H9 (cell line): Measurements from ENCODE around the gene RDH14. TPM values are rescaled to one million over a fixed set of nuclear protein-coding genes. Genes with fewer than 3 reads are reported as not detected.

Experiments
- DNase-seq: peaks from one replicate; pipeline ENCODE4 v3.0.0-alpha.2; 2017
- H2AFZ ChIP-seq: one replicate; pipeline ENCODE4 v1.6.1; 2013; ENCODE audit warnings: mild to moderate bottlenecking, low read length, control low read depth, moderate library complexity
- H2AK5ac ChIP-seq: 2 replicates; pipeline ENCODE4 v1.6.1; 2013; ENCODE audit warnings: low read length, control low read depth, mixed read lengths; ENCODE audit not compliant: insufficient read length
- H2BK120ac ChIP-seq: one replicate; pipeline ENCODE4 v1.6.1; 2013; ENCODE audit warnings: low read depth, mild to moderate bottlenecking, low read length, control low read depth, inconsistent platforms; ENCODE audit not compliant: poor library complexity, severe bottlenecking
- H2BK12ac ChIP-seq: 2 replicates; pipeline ENCODE4 v1.6.1; 2013; ENCODE audit warnings: low read length, control low read depth, mixed read lengths, low read depth; ENCODE audit not compliant: insufficient read length
- H2BK15ac ChIP-seq: 2 replicates; pipeline ENCODE4 v1.6.1; 2013; ENCODE audit warnings: low read depth, low read length, control low read depth
- H2BK20ac ChIP-seq: one replicate; pipeline ENCODE4 v1.6.1; 2013; ENCODE audit warnings: low read depth, mild to moderate bottlenecking, low read length, control low read depth, inconsistent platforms; ENCODE audit not compliant: poor library complexity, severe bottlenecking
- H2BK5ac ChIP-seq: 2 replicates; pipeline ENCODE4 v1.6.1; 2013; ENCODE audit warnings: low read length, control low read depth, mixed read lengths; ENCODE audit not compliant: insufficient read length
- H3K14ac ChIP-seq: 2 replicates; pipeline ENCODE4 v1.6.1; 2013; ENCODE audit warnings: low read length, control low read depth; ENCODE audit not compliant: insufficient read depth
- H3K18ac ChIP-seq: 2 replicates; pipeline ENCODE4 v1.6.1; 2013; ENCODE audit warnings: low read depth, mild to moderate bottlenecking, mixed read lengths, low read length, control low read depth; ENCODE audit not compliant: insufficient read length
- H3K23ac ChIP-seq: 2 replicates; pipeline ENCODE4 v1.6.1; 2013; ENCODE audit warnings: low read length, control low read depth, mixed read lengths, low read depth; ENCODE audit not compliant: insufficient read length
- H3K23me2 ChIP-seq: 2 replicates; pipeline ENCODE4 v1.6.1; 2013; ENCODE audit warnings: low read depth, mild to moderate bottlenecking, mixed read lengths, low read length, control low read depth; ENCODE audit not compliant: insufficient read length, poor library complexity, severe bottlenecking
- H3K27ac ChIP-seq: 2 replicates; pipeline ENCODE4 v1.5.1; 2013; ENCODE audit warnings: low read length, control low read depth, mixed read lengths, low read depth; ENCODE audit not compliant: insufficient read length
- H3K27me3 ChIP-seq: 2 replicates; pipeline ENCODE4 v1.6.1; 2013; ENCODE audit warnings: low read length, control low read depth, inconsistent platforms; ENCODE audit not compliant: insufficient read depth
- H3K4ac ChIP-seq: 2 replicates; pipeline ENCODE4 v1.6.1; 2013; ENCODE audit warnings: low read depth, mild to moderate bottlenecking, control low read depth, inconsistent platforms, low read length, moderate library complexity
- H3K4me1 ChIP-seq: 2 replicates; pipeline ENCODE4 v1.6.1; 2013; ENCODE audit warnings: low read length, control low read depth, inconsistent platforms; ENCODE audit not compliant: insufficient read depth
- H3K4me2 ChIP-seq: 2 replicates; pipeline ENCODE4 v1.6.1; 2013; ENCODE audit warnings: low read length, control low read depth, mixed read lengths; ENCODE audit not compliant: insufficient read length, insufficient read depth
- H3K56ac ChIP-seq: 2 replicates; pipeline ENCODE4 v1.6.1; 2013; ENCODE audit warnings: low read depth, mild to moderate bottlenecking, mixed read lengths, low read length, control low read depth; ENCODE audit not compliant: insufficient read length
- H3K79me1 ChIP-seq: 2 replicates; pipeline ENCODE4 v1.6.1; 2013; ENCODE audit warnings: low read depth, mild to moderate bottlenecking, moderate library complexity, low read length, control low read depth, inconsistent platforms; ENCODE audit not compliant: insufficient read depth, poor library complexity, severe bottlenecking
- H3K79me2 ChIP-seq: 2 replicates; pipeline ENCODE4 v1.6.1; 2013; ENCODE audit warnings: low read length, control low read depth, inconsistent platforms; ENCODE audit not compliant: insufficient read depth
- H3K9ac ChIP-seq: 2 replicates; pipeline ENCODE4 v1.6.1; 2013; ENCODE audit warnings: low read length, control low read depth, mixed read lengths; ENCODE audit not compliant: insufficient read length; ENCODE audit errors: extremely low read depth
- H3K9me3 ChIP-seq: one replicate; pipeline ENCODE4 v1.6.1; 2013; ENCODE audit warnings: low read depth, low read length, inconsistent platforms; ENCODE audit not compliant: control insufficient read depth
- H3T11ph ChIP-seq: one replicate; pipeline ENCODE4 v1.6.1; 2013; ENCODE audit warnings: mild to moderate bottlenecking, low read length, control low read depth, inconsistent platforms
- H4K20me1 ChIP-seq: one replicate; pipeline ENCODE4 v1.6.1; 2013; ENCODE audit not compliant: control insufficient read depth, insufficient read length, insufficient read depth
- H4K5ac ChIP-seq: 2 replicates; pipeline ENCODE4 v1.6.1; 2013; ENCODE audit warnings: low read depth, mild to moderate bottlenecking, mixed read lengths, low read length, control low read depth; ENCODE audit not compliant: insufficient read length
- H4K8ac ChIP-seq: replicated peaks from 2 replicates; pipeline ENCODE4 v1.6.1; 2013; ENCODE audit warnings: low read length, control low read depth, mixed read lengths, low read depth; ENCODE audit not compliant: insufficient read length
- H4K91ac ChIP-seq: 2 replicates; pipeline ENCODE4 v1.6.1; 2013; ENCODE audit warnings: low read depth, mild to moderate bottlenecking, moderate library complexity, mixed read lengths, low read length, control low read depth; ENCODE audit not compliant: insufficient read length
- H3K27ac Mint-ChIP-seq, 3 experiments: 2 replicates in 2 of 3; 3 replicates in 1 of 3; pipeline ENCODE4 v1.8.0; 2020 to 2021; ENCODE audit warnings: mixed read lengths in 3 of 3, mild to moderate bottlenecking in 1 of 3, moderate library complexity in 1 of 3
- H3K27me3 Mint-ChIP-seq: 2 replicates; pipeline ENCODE4 v1.8.0; 2021; ENCODE audit warnings: low read depth, mild to moderate bottlenecking, moderate library complexity, mixed read lengths
- H3K36me3 Mint-ChIP-seq, 3 experiments: 2 replicates in 2 of 3; 3 replicates in 1 of 3; pipeline ENCODE4 v1.8.0; 2020 to 2021; ENCODE audit warnings: low read depth in 3 of 3, mixed read lengths in 3 of 3; ENCODE audit not compliant: insufficient read depth in 1 of 3
- H3K4me1 Mint-ChIP-seq, 2 experiments: 2 replicates each; pipeline ENCODE4 v1.8.0; 2020; ENCODE audit warnings: mixed read lengths in 2 of 2
- H3K4me3 Mint-ChIP-seq, 2 experiments: 2 replicates in 1 of 2; 3 replicates in 1 of 2; pipeline ENCODE4 v1.8.0; 2020 to 2021; ENCODE audit warnings: mild to moderate bottlenecking in 2 of 2, mixed read lengths in 2 of 2, moderate library complexity in 1 of 2
- H3K9me3 Mint-ChIP-seq, 2 experiments: 2 replicates in 1 of 2; 3 replicates in 1 of 2; pipeline ENCODE4 v1.8.0; 2020; ENCODE audit warnings: mild to moderate bottlenecking in 2 of 2, mixed read lengths in 2 of 2, moderate library complexity in 1 of 2
- WGBS: extraction: QIAGEN DNeasy Blood & Tissue Kit; methylation state at CpG from one replicate; pipeline ENCODE4 v1.1.7; 2013; ENCODE audit warnings: missing lambda C conversion rate, low lambda C conversion rate, mixed read lengths; ENCODE audit not compliant: insufficient read length; ENCODE audit errors: extremely low coverage; 5-methylcytosine and 5-hydroxymethylcytosine counted together
- total RNA-seq: library from RNA; stranded (reverse); gene quantifications from 2 replicates; pipeline ENCODE4 v1.2.1, GENCODE V29; 2021
- TF ChIP-seq, protein P1 (sequence below): fragments of 200-600 bp; sonication (generic); conservative IDR thresholded peaks from 3 replicates; pipeline ENCODE4 v1.8.0; 2021; ENCODE audit warnings: antibody characterized with exemption, mild to moderate bottlenecking

Gene RDH14
- total RNA-seq, 1 experiment from 2014 or later, result 25.5 TPM

DNA sequence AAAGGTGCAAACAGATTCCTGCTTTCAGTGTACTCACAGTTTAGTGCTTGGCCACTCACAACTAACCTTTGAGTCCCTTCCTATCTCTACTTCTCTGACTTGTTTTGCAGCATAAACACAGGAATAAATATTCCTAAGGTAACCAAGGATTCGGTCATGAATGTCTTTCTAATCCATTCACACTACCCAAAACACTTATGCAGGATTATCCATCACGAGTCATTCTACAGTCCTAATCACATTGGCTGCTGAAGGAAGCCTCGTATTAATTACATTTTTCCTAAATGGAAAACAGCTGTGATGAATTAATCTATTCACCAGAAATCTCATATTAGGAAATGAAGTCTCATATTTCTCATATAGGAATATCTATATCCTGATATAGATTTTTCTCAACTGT lies 16.3 kb downstream of the RDH14 start:
- Histone ChIP-seq H4K20me1 (no peaks in the 10 kb centered on the region), H4K91ac (no peak overlapping the region), H3K27me3 (no peaks in the 10 kb centered on the region), H2AK5ac (no peak overlapping the region), H3K18ac (no peak overlapping the region), H3K79me1 (no peaks in the 10 kb centered on the region), H4K5ac (no peak overlapping the region), H2BK12ac (no peak overlapping the region), H2BK15ac (no peak overlapping the region), H3K14ac (no peak overlapping the region), H2BK5ac (no peak overlapping the region), H4K8ac (no peak overlapping the region), H3K23ac (no peak overlapping the region), H2BK20ac (no peak overlapping the region), H3K56ac (no peak overlapping the region), H2AFZ (no peak overlapping the region), H3T11ph (no peak overlapping the region), H3K4ac (no peak overlapping the region), H3K79me2 (no peaks in the 10 kb centered on the region), H3K4me1 (peaks cover 3% of the 10 kb centered on the region; the same call in 1 of the 2 replicates), H2BK120ac (no peak overlapping the region), H3K9me3 (no peaks in the 10 kb centered on the region), H3K4me2 (no peak overlapping the region), H3K9ac (no peak overlapping the region), H3K27ac (no peak overlapping the region), H3K23me2 (no peaks in the 10 kb centered on the region)
- H3K4me1 Mint-ChIP-seq, result peaks cover 9 to 11% of the 10 kb centered on the region in 2 experiments
- H3K36me3 Mint-ChIP-seq, result no peaks in the 10 kb centered on the region
- no peak for DNase-seq
- TF ChIP-seq, protein P1, sequence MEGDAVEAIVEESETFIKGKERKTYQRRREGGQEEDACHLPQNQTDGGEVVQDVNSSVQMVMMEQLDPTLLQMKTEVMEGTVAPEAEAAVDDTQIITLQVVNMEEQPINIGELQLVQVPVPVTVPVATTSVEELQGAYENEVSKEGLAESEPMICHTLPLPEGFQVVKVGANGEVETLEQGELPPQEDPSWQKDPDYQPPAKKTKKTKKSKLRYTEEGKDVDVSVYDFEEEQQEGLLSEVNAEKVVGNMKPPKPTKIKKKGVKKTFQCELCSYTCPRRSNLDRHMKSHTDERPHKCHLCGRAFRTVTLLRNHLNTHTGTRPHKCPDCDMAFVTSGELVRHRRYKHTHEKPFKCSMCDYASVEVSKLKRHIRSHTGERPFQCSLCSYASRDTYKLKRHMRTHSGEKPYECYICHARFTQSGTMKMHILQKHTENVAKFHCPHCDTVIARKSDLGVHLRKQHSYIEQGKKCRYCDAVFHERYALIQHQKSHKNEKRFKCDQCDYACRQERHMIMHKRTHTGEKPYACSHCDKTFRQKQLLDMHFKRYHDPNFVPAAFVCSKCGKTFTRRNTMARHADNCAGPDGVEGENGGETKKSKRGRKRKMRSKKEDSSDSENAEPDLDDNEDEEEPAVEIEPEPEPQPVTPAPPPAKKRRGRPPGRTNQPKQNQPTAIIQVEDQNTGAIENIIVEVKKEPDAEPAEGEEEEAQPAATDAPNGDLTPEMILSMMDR, result no peak
- H3K9me3 Mint-ChIP-seq, result no peaks in the 10 kb centered on the region
- H3K4me3 Mint-ChIP-seq, result no peak overlapping the region
- no peaks in the 10 kb centered on the region for H3K27me3 Mint-ChIP-seq
- H3K27ac Mint-ChIP-seq, result no peak overlapping the region
- no CpG with 5 or more reads among the region's 3 CpGs for WGBS
